Neural crest cell (in vitro differentiated cells): ENCODE measurements around the gene BCAN. TPM values are rescaled to one million over a fixed set of nuclear protein-coding genes. Genes with fewer than 3 reads are reported as not detected.

ENCODE experiments used
- DNase-seq: peaks from one replicate; pipeline ENCODE4 v3.0.0; 2021; ENCODE audit warnings: low read depth, mixed read lengths, low spot score
- H3K27ac Mint-ChIP-seq: one replicate; pipeline ENCODE4 v1.8.0; 2021; ENCODE audit warnings: mild to moderate bottlenecking, mixed read lengths; ENCODE audit not compliant: unreplicated experiment
- H3K27me3 Mint-ChIP-seq: 2 replicates; pipeline ENCODE4 v1.8.0; 2021; ENCODE audit warnings: low read depth, mild to moderate bottlenecking, mixed read lengths
- H3K36me3 Mint-ChIP-seq: 2 replicates; pipeline ENCODE4 v1.8.0; 2021; ENCODE audit warnings: low read depth, mild to moderate bottlenecking, mixed read lengths
- H3K4me1 Mint-ChIP-seq: 2 replicates; pipeline ENCODE4 v1.8.0; 2021; ENCODE audit warnings: mixed read lengths
- H3K4me3 Mint-ChIP-seq: one replicate; pipeline ENCODE4 v1.8.0; 2021; ENCODE audit warnings: mild to moderate bottlenecking, mixed read lengths
- H3K9me3 Mint-ChIP-seq: 2 replicates; pipeline ENCODE4 v1.8.0; 2021; ENCODE audit warnings: mixed read lengths
- total RNA-seq: library from RNA; stranded (reverse); gene quantifications from 2 replicates; pipeline ENCODE4 v1.2.1, GENCODE V29; 2021
- TF ChIP-seq, protein P1 (sequence below): fragments of 200-600 bp; sonication (generic); conservative IDR thresholded peaks from 2 replicates; pipeline ENCODE4 v1.5.0; 2021; ENCODE audit warnings: antibody characterized with exemption, mild to moderate bottlenecking

Gene BCAN
- total RNA-seq, 1 donor from 2014 or later: 2.4 TPM

GRCh38 chr1:156693848-156694689 is 52.2 kb downstream of the BCAN start:
- no peak for DNase-seq

GRCh38 chr1:156694690-156694962 is 52.7 kb downstream of the BCAN start:
- Mint-ChIP-seq H3K27me3 (peaks cover 13% of the 10 kb centered on the region), H3K4me3 (peak overlapping the region; percentile 86), H3K9me3 (no peaks in the 10 kb centered on the region), H3K4me1 (peaks cover 78% of the 10 kb centered on the region), H3K36me3 (peaks cover 16% of the 10 kb centered on the region), H3K27ac (peak overlapping the region; percentile 86)
- no peak for DNase-seq
- TF ChIP-seq, protein P1, sequence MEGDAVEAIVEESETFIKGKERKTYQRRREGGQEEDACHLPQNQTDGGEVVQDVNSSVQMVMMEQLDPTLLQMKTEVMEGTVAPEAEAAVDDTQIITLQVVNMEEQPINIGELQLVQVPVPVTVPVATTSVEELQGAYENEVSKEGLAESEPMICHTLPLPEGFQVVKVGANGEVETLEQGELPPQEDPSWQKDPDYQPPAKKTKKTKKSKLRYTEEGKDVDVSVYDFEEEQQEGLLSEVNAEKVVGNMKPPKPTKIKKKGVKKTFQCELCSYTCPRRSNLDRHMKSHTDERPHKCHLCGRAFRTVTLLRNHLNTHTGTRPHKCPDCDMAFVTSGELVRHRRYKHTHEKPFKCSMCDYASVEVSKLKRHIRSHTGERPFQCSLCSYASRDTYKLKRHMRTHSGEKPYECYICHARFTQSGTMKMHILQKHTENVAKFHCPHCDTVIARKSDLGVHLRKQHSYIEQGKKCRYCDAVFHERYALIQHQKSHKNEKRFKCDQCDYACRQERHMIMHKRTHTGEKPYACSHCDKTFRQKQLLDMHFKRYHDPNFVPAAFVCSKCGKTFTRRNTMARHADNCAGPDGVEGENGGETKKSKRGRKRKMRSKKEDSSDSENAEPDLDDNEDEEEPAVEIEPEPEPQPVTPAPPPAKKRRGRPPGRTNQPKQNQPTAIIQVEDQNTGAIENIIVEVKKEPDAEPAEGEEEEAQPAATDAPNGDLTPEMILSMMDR: no peak

More at GRCh38 chr1:156693848-156694689, 52.2 kb downstream of the BCAN start:
- TF ChIP-seq, protein P1: no peak
- peak overlapping the region; percentile 86 for H3K27ac Mint-ChIP-seq
- H3K4me1 Mint-ChIP-seq: peaks cover 79% of the 10 kb centered on the region
- peaks cover 12% of the 10 kb centered on the region for H3K27me3 Mint-ChIP-seq
- H3K4me3 Mint-ChIP-seq: peak overlapping the region; percentile 86
- peaks cover 11% of the 10 kb centered on the region for H3K36me3 Mint-ChIP-seq
- no peaks in the 10 kb centered on the region for H3K9me3 Mint-ChIP-seq

DNA sequence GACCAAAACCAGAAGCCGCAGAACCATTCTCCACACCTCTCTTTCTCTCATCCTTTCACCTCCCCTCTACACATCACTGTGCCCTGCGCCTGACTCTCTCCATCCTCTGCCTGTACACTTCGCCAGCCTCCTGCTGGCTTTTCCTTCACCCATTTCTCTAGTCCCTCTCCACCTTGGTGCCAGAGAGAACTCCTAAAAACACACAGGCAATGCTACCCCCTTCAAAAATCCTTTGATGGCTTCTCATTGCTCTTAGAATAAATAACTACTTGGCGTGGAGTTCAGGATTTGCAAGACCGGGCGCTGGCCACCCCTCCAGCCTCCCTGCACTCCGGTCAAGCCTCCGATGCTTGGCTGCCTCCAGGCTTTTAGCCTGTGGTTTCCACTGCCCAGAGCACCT is 54.8 kb downstream of the BCAN start:
- Mint-ChIP-seq H3K4me3 (peak overlapping the region; percentile 73), H3K4me1 (peaks cover 72% of the 10 kb centered on the region), H3K9me3 (no peaks in the 10 kb centered on the region), H3K27ac (peak overlapping the region; percentile 76), H3K27me3 (peaks cover 15% of the 10 kb centered on the region), H3K36me3 (peaks cover 26% of the 10 kb centered on the region)
- TF ChIP-seq, protein P1: no peak
- no peak for DNase-seq

- H3K9me3 Mint-ChIP-seq: no peaks in the 10 kb centered on the region
- peaks cover 68% of the 10 kb centered on the region for H3K4me1 Mint-ChIP-seq
- no peak for DNase-seq
- TF ChIP-seq, protein P1: no peak
- peak overlapping the region; percentile 3 for H3K27ac Mint-ChIP-seq
- peaks cover 11% of the 10 kb centered on the region for H3K27me3 Mint-ChIP-seq
- peaks cover 26% of the 10 kb centered on the region for H3K36me3 Mint-ChIP-seq
- H3K4me3 Mint-ChIP-seq: peak overlapping the region; percentile 73
These were observed 55.6 kb downstream of the BCAN start for GRCh38 chr1:156697481-156697880.

DNA sequence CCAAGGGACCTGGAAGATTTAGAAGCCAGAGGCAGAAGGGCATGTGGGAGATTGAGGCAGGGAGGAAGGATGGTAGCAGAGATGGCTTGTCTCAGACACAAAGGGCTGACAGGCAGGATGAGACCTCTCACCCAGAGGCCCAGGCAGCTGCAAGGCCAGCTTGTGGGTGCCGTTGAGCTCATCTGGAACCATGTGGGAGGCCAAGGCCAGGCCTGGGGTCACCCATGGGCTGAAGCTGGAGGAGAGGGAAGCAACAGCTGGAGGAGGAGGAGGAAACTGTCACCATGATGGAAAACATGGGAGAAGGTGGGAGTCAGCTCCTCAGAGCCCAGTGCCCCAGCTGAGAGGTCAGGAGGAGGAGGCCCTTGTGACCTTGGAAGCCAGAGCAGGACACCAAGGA is 57.1 kb downstream of the BCAN start:
- DNase-seq: no peak
- Mint-ChIP-seq H3K27me3 (peaks cover 8% of the 10 kb centered on the region), H3K4me3 (peak overlapping the region; percentile 77), H3K36me3 (peaks cover 26% of the 10 kb centered on the region), H3K4me1 (peaks cover 68% of the 10 kb centered on the region), H3K9me3 (no peaks in the 10 kb centered on the region), H3K27ac (peak overlapping the region; percentile 83)
- TF ChIP-seq, protein P1: no peak
